HepG2 (cell line): Measurements from ENCODE around the gene COA3. TPM values are rescaled to one million over a fixed set of nuclear protein-coding genes. Genes with fewer than 3 reads are reported as not detected.

Experiments used
- ATAC-seq: fragments of 200-7000 bp; cut with Tn5 transposase; 3 replicates; pipeline ENCODE4 v1.9.1; 2020; ENCODE audit warnings: mild to moderate bottlenecking, moderate library complexity
- BruUV-seq: library from RNA; stranded (reverse); fragments of 400-500 nt; replicated peaks from 2 replicates; lab custom pipeline; 2021; lab: Mats Ljungman, UMichigan
- CTCF ChIA-PET: fragments of 300-600 bp; formaldehyde crosslinking; extraction: SDS; loops from one replicate; lab custom pipeline; 2021; ENCODE audit warnings: low total read pairs, inconsistent platforms, low intra/inter-chr PET ratio; lab: Yijun Ruan, JAX
- POLR2A ChIA-PET: fragments of 350-600 bp; sonication (Branson Sonifier 250); formaldehyde crosslinking; loops from one replicate; lab custom pipeline; 2020; ENCODE audit warnings: antibody characterized with exemption, inconsistent platforms; lab: Yijun Ruan, JAX
- DNase-seq: peaks from one replicate; pipeline ENCODE4 v3.0.0-alpha.2; 2015; ENCODE audit warnings: low spot score
- FAIRE-seq: peaks from 3 replicates; lab custom pipeline; 2011; peaks lifted over from hg19 to GRCh38; lab: Jason Lieb, UNC
- H2AFZ ChIP-seq: one replicate; pipeline ENCODE4 v1.6.1; 2011; ENCODE audit warnings: low read length, inconsistent platforms
- H3K27ac ChIP-seq: fragments of 300-600 bp; 3 replicates; pipeline ENCODE4 v1.8.0; 2011; ENCODE audit warnings: mixed run types, mild to moderate bottlenecking, mixed read lengths, low read length, inconsistent platforms; ENCODE audit not compliant: insufficient read depth; ENCODE audit errors: extremely low read length
- H3K27me3 ChIP-seq, 2 experiments: fragments of 200-600 bp in 1 of 2; 2 replicates in 1 of 2; 3 replicates in 1 of 2; pipeline versions ENCODE4 v1.6.0 to v1.8.0; 2011; ENCODE audit warnings: low read length in 2 of 2, mild to moderate bottlenecking in 2 of 2, moderate library complexity in 2 of 2, inconsistent platforms in 1 of 2; ENCODE audit not compliant: insufficient read depth in 2 of 2, control insufficient read depth in 1 of 2
- H3K36me3 ChIP-seq, 2 experiments: fragments of 200-600 bp in 1 of 2; replicated peaks in 1 of 2; 2 replicates in 1 of 2; 3 replicates in 1 of 2; pipeline versions ENCODE4 v1.5.1 to v1.8.0; 2011; ENCODE audit warnings: low read length in 2 of 2, inconsistent platforms in 1 of 2; ENCODE audit not compliant: insufficient read depth in 2 of 2, control insufficient read depth in 1 of 2
- H3K4me1 ChIP-seq: 2 replicates; pipeline ENCODE4 v1.5.1; 2012; ENCODE audit warnings: low read length, inconsistent platforms; ENCODE audit not compliant: insufficient read depth
- H3K4me2 ChIP-seq: 2 replicates; pipeline ENCODE4 v1.6.0; 2011; ENCODE audit warnings: low read depth, low read length, inconsistent platforms
- H3K4me3 ChIP-seq, 3 experiments: fragments of 200-600 bp in 1 of 3; sonication (generic), shearing (Covaris generic) in 1 of 3; replicated peaks in 1 of 3; 2 replicates each; pipeline ENCODE4 v1.5.1; 2011 to 2016; ENCODE audit warnings: low read length in 3 of 3, inconsistent platforms in 2 of 3, low read depth in 2 of 3, mild to moderate bottlenecking in 2 of 3, control low read depth in 1 of 3, mixed read lengths in 1 of 3; ENCODE audit not compliant: insufficient read depth in 1 of 3
- H3K79me2 ChIP-seq: one replicate; pipeline ENCODE4 v1.6.1; 2011; ENCODE audit warnings: low read length, inconsistent platforms; ENCODE audit not compliant: insufficient read depth
- H3K9ac ChIP-seq: 2 replicates; pipeline ENCODE4 v1.6.0; 2011; ENCODE audit warnings: mild to moderate bottlenecking, low read depth, low read length, inconsistent platforms; ENCODE audit not compliant: insufficient read depth
- H3K9me3 ChIP-seq: 2 replicates; pipeline ENCODE4 v1.5.1; 2012; ENCODE audit warnings: mild to moderate bottlenecking, low read length
- H4K20me1 ChIP-seq: 2 replicates; pipeline ENCODE4 v1.6.0; 2011; ENCODE audit warnings: inconsistent platforms, mild to moderate bottlenecking, low read length, moderate library complexity; ENCODE audit not compliant: insufficient read depth
- AHR ChIP-seq: IDR thresholded peaks from 2 replicates; pipeline ENCODE4 v1.6.1; 2018; ENCODE audit warnings: missing genetic modification reagents, missing compliant biosample characterization
- ATF2 ChIP-seq: sonication (generic); formaldehyde crosslinking; IDR thresholded peaks from 2 replicates; pipeline ENCODE4 v1.4.0; 2020; ENCODE audit warnings: missing genetic modification reagents
- FOXK2 ChIP-seq: fragments of 450-650 bp; IDR thresholded peaks from 2 replicates; pipeline ENCODE4 v1.6.1; 2016
- HCFC1 ChIP-seq: fragments of 150-350 bp; IDR thresholded peaks from 2 replicates; pipeline ENCODE4 v1.6.1; 2014; ENCODE audit warnings: low read depth, low read length
- MEIS1 ChIP-seq: sonication (generic); formaldehyde crosslinking; IDR thresholded peaks from 2 replicates; pipeline ENCODE4 v1.9.0; 2021; ENCODE audit warnings: mild to moderate bottlenecking, missing genetic modification reagents, moderate library complexity, borderline replicate concordance
- SRSF1 ChIP-seq: fragments of 200-400 bp; formaldehyde crosslinking; optimal IDR thresholded peaks from 2 replicates; pipeline ENCODE3; 2017; ENCODE audit warnings: mild to moderate bottlenecking, low read depth, low read length, moderate library complexity
- SSRP1 ChIP-seq: IDR thresholded peaks from 2 replicates; pipeline ENCODE4 v1.6.1; 2016; ENCODE audit warnings: control low read depth
- ZNF160 ChIP-seq: sonication (generic); formaldehyde crosslinking; IDR thresholded peaks from 2 replicates; pipeline ENCODE4 v1.8.0; 2022; ENCODE audit warnings: mild to moderate bottlenecking, inconsistent platforms, missing genetic modification reagents
- ZNF296 ChIP-seq: sonication (generic); formaldehyde crosslinking; conservative IDR thresholded peaks from 2 replicates; pipeline ENCODE4 v1.5.0; 2020; ENCODE audit warnings: mild to moderate bottlenecking, missing genetic modification reagents
- ZNF784 ChIP-seq: sonication (generic); formaldehyde crosslinking; IDR thresholded peaks from 2 replicates; pipeline ENCODE4 v1.5.1; 2020; ENCODE audit warnings: missing genetic modification reagents, mild to moderate bottlenecking, borderline replicate concordance
- WGBS: methylation state at CpG from one replicate; pipeline ENCODE4 v1.1.6; 2017; ENCODE audit warnings: low lambda C conversion rate; 5-methylcytosine and 5-hydroxymethylcytosine counted together
- in situ Hi-C: cut with HindIII; loops from 2 replicates; pipeline ENCODE4 v1.10.0; 2017; ENCODE audit warnings: low pct_unique_long_range_greater_than_20kb; ENCODE audit not compliant: extremely low pct_ligation_motif_present
- intact Hi-C: fragments of 100-400 bp; cut with micrococcal nuclease; formaldehyde crosslinking; loops from one replicate; pipeline ENCODE4 v1.10.0; 2022; ENCODE audit not compliant: unreplicated experiment
- polyA plus RNA-seq, 8 experiments: library from polyadenylated mRNA; depleted of rRNA in 3 of 8; stranded (reverse) in 7 of 8; unstranded in 1 of 8; fragments of >200 nt; fragmentation: Illumina TruSeq in 4 of 8; extraction: Trizol in 4 of 8; gene quantifications; 2 replicates each; pipeline versions ENCODE4 v1.2.1 to v1.2.3, GENCODE V29; 2011 to 2016; ENCODE audit warnings: low read depth in 4 of 8, missing spikeins in 1 of 8, mixed read lengths in 1 of 8; ENCODE audit not compliant: insufficient read depth in 1 of 8
- total RNA-seq, 5 experiments: library from RNA; depleted of rRNA; stranded (reverse); fragments of >200 nt; fragmentation: Illumina TruSeq; extraction: Trizol; gene quantifications; 2 replicates each; pipeline ENCODE4 v1.2.3, GENCODE V29; 2016; ENCODE audit warnings: low read depth in 1 of 5
- TF ChIP-seq, protein P1 (sequence below): IDR thresholded peaks from 2 replicates; pipeline ENCODE4 v1.6.1; 2012; ENCODE audit warnings: low read depth, low read length, improper control_type of control experiment
- TF ChIP-seq, protein P2 (sequence below): sonication (generic); formaldehyde crosslinking; IDR thresholded peaks from 2 replicates; pipeline ENCODE4 v1.5.0; 2020; ENCODE audit warnings: mild to moderate bottlenecking, missing genetic modification reagents, borderline replicate concordance

The COA3 gene
- total and polyA plus RNA-seq, 2 of the 13 experiments (the other 11 are each of a cell fraction or from before 2014, with no cell fraction given): 133 to 202 TPM

GRCh38 chr17:42848093-42848492, 49.6 kb upstream of the COA3 start:
- no TSS peak for BruUV-seq
- peaks cover 46% of the 10 kb centered on the region for H3K4me1 ChIP-seq
- no peaks in the 10 kb centered on the region for H3K79me2 ChIP-seq
- 92% methylated on average over 3 of the region's 3 CpGs for WGBS
- no peaks in the 10 kb centered on the region for H3K9me3 ChIP-seq
- H3K4me3 ChIP-seq: no peak overlapping the region
- ATAC-seq (no peak), DNase-seq (no peak)
- H3K4me2 ChIP-seq: no peak overlapping the region
- intact Hi-C loops: no loop called here
- H3K36me3 ChIP-seq: peaks cover 19 to 25% of the 10 kb centered on the region in 2 experiments
- H3K27ac ChIP-seq: no peak overlapping the region
- TF ChIP-seq HCFC1 (no peak), SSRP1 (no peak), ZNF296 (CRISPR knock-in tag) (no peak), ATF2 (CRISPR knock-in tag) (no peak), ZNF784 (CRISPR knock-in tag) (no peak), AHR (CRISPR knock-in tag) (no peak), MEIS1 (CRISPR knock-in tag) (no peak), SRSF1 (no peak), FOXK2 (no peak), ZNF160 (CRISPR knock-in tag) (no peak)
- TF ChIP-seq, protein P1, sequence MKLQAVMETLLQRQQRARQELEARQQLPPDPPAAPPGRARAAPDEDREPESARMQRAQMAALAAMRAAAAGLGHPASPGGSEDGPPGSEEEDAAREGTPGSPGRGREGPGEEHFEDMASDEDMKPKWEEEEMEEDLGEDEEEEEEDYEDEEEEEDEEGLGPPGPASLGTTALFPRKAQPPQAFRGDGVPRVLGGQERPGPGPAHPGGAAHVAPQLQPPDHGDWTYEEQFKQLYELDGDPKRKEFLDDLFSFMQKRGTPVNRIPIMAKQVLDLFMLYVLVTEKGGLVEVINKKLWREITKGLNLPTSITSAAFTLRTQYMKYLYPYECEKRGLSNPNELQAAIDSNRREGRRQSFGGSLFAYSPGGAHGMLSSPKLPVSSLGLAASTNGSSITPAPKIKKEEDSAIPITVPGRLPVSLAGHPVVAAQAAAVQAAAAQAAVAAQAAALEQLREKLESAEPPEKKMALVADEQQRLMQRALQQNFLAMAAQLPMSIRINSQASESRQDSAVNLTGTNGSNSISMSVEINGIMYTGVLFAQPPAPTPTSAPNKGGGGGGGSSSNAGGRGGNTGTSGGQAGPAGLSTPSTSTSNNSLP: no peak
- TF ChIP-seq, protein P2, sequence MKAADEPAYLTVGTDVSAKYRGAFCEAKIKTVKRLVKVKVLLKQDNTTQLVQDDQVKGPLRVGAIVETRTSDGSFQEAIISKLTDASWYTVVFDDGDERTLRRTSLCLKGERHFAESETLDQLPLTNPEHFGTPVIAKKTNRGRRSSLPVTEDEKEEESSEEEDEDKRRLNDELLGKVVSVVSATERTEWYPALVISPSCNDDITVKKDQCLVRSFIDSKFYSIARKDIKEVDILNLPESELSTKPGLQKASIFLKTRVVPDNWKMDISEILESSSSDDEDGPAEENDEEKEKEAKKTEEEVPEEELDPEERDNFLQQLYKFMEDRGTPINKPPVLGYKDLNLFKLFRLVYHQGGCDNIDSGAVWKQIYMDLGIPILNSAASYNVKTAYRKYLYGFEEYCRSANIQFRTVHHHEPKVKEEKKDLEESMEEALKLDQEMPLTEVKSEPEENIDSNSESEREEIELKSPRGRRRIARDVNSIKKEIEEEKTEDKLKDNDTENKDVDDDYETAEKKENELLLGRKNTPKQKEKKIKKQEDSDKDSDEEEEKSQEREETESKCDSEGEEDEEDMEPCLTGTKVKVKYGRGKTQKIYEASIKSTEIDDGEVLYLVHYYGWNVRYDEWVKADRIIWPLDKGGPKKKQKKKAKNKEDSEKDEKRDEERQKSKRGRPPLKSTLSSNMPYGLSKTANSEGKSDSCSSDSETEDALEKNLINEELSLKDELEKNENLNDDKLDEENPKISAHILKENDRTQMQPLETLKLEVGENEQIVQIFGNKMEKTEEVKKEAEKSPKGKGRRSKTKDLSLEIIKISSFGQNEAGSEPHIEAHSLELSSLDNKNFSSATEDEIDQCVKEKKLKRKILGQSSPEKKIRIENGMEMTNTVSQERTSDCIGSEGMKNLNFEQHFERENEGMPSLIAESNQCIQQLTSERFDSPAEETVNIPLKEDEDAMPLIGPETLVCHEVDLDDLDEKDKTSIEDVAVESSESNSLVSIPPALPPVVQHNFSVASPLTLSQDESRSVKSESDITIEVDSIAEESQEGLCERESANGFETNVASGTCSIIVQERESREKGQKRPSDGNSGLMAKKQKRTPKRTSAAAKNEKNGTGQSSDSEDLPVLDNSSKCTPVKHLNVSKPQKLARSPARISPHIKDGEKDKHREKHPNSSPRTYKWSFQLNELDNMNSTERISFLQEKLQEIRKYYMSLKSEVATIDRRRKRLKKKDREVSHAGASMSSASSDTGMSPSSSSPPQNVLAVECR (CRISPR knock-in tag): no peak
- TF ChIP-seq, all 625 proteins: peak for 0
- in situ Hi-C loops: loop anchor here (10.0 kb wide), 1 partner anchor 137 kb away; the partner anchor contains the start of genes PTGES3L and RUNDC1
- H3K27me3 ChIP-seq: no peaks in the 10 kb centered on the region
- CTCF ChIA-PET: no interaction called here
- H4K20me1 ChIP-seq: no peaks in the 10 kb centered on the region
- no peak for FAIRE-seq
- no peak overlapping the region for H2AFZ ChIP-seq
- no peak overlapping the region for H3K9ac ChIP-seq
- POLR2A ChIA-PET: interaction anchor here (0.6 to 3.7 kb wide), 6 partner anchors 15 to 107 kb away, joined by 3 to 12 read pairs (median 4); partner anchors contain the start of gene PSME3
